ENCODE results near the gene PRUNE2. TPM values are rescaled to one million over a fixed set of nuclear protein-coding genes. Genes with fewer than 3 reads are reported as not detected.
A peak's percentile ranks its signal among the peaks of the same experiment; 100 is the strongest.

PRUNE2 gene
- total and polyA plus RNA-seq, 2 of the 13 experiments (the other 11 are each of a cell fraction or from before 2014, with no cell fraction given): 0.02 TPM; not detected in 1

GRCh38 chr9:76658510-76659231, 247.2 kb downstream of the PRUNE2 start:
- H3K4me1 ChIP-seq (ENCODE audit: insufficient read depth, low read length): no peaks in the 10 kb centered on the region
- ChIA-PET POLR2A (no interaction called here), CTCF (ENCODE audit: low intra/inter-chr PET ratio, low total read pairs) (interaction anchor here (2.3 kb wide), 1 partner anchor 211 kb away, joined by 25 read pairs; no protein-coding TSS in a partner anchor)
- H3K36me3 ChIP-seq (replicated peaks in 1 of 2; ENCODE audit: control insufficient read depth in 1 of 2, insufficient read depth in 2 of 2, low read length in 2 of 2): no peaks in the 10 kb centered on the region
- H4K20me1 ChIP-seq (ENCODE audit: insufficient read depth, low read length): no peaks in the 10 kb centered on the region
- H3K4me2 ChIP-seq (ENCODE audit: low read depth, low read length): no peak overlapping the region
- no peak overlapping the region for H3K9ac ChIP-seq (ENCODE audit: insufficient read depth, low read depth, low read length)
- BruUV-seq (replicated peaks): no TSS peak
- H3K9me3 ChIP-seq (ENCODE audit: low read length): no peaks in the 10 kb centered on the region
- H3K4me3 ChIP-seq (replicated peaks in 1 of 3; ENCODE audit: insufficient read depth in 1 of 3, low read depth in 2 of 3, low read length in 3 of 3): no peak overlapping the region
- in situ Hi-C loops (cut with HindIII; ENCODE audit: extremely low pct_ligation_motif_present, low pct_unique_long_range_greater_than_20kb) (loop anchor here (5.0 kb wide), 1 partner anchor 206 kb away; no protein-coding TSS in a partner anchor), intact Hi-C loops (cut with micrococcal nuclease; ENCODE audit: unreplicated experiment) (loop anchor here (1.0 to 5.0 kb wide), 2 partner anchors 211 to 256 kb away; no protein-coding TSS in a partner anchor)
- ATAC-seq: peak; percentile 95
- no peak overlapping the region for H3K27ac ChIP-seq (ENCODE audit: extremely low read length, insufficient read depth, low read length)
- H2AFZ ChIP-seq (ENCODE audit: low read length): no peak overlapping the region
- peak; percentile 38 for DNase-seq (ENCODE audit: low spot score)
- no peaks in the 10 kb centered on the region for H3K27me3 ChIP-seq (ENCODE audit: control insufficient read depth in 1 of 2, insufficient read depth in 2 of 2, low read length in 2 of 2)
- no peaks in the 10 kb centered on the region for H3K79me2 ChIP-seq (ENCODE audit: insufficient read depth, low read length)
- FAIRE-seq: peak; percentile 71
- TF ChIP-seq STAG1 (CRISPR knock-in tag; IDR thresholded peaks at IDR 0.05) (peak; percentile 89), KDM3A (CRISPR knock-in tag; IDR thresholded peaks at IDR 0.05; ENCODE audit: low read depth) (no peak), FOXA1 (IDR thresholded peaks at IDR 0.05) (no peak), FOXA1 (CRISPR knock-in tag; IDR thresholded peaks at IDR 0.05) (peak; percentile 42; the same call in 1 of the 2 replicates), ZNF256 (CRISPR knock-in tag; conservative IDR thresholded peaks at IDR 0.05) (no peak), CTCF (CRISPR knock-in tag; IDR thresholded peaks at IDR 0.05) (peak; percentile 75), PCBP2 (optimal IDR thresholded peaks at IDR 0.05; ENCODE audit: low read depth, low read length, poor library complexity, severe bottlenecking) (no peak), FOXK1 (CRISPR knock-in tag; IDR thresholded peaks at IDR 0.05; ENCODE audit: borderline replicate concordance, low read depth) (peak; percentile 42; the same call in 1 of the 2 replicates), RAD21 (CRISPR knock-in tag; IDR thresholded peaks at IDR 0.05) (peak; percentile 58), ZNF576 (CRISPR knock-in tag; IDR thresholded peaks at IDR 0.05) (peak; percentile 65; the same call in 1 of the 2 replicates), SMC3 (IDR thresholded peaks at IDR 0.05; ENCODE audit: low read length) (peak; percentile 53; the same call in 1 of the 2 replicates), FOXA3 (CRISPR knock-in tag; IDR thresholded peaks at IDR 0.05) (0 out of 2 replicates have a peak, but pooled peaks have one; percentile 39), FOXP1 (IDR thresholded peaks at IDR 0.05) (no peak), FOXP1 (CRISPR knock-in tag; IDR thresholded peaks at IDR 0.05) (peak; percentile 18; the same call in 1 of the 2 replicates)
- WGBS (ENCODE audit: low lambda C conversion rate): 31% methylated on average over 6 of the region's 6 CpGs

All from HepG2 (cell line).